GM19240 (cell line): ENCODE results near the gene CTLA4.
"Not testable (repeated sequence)": the region's sequence is repeated elsewhere in the genome, so short reads cannot be mapped to it uniquely, and the experiment has no call there.

Source experiments
- DNase-seq: peaks from one replicate; pipeline ENCODE4 v3.0.0; 2011; ENCODE audit warnings: low spot score; ENCODE audit not compliant: insufficient read length

Gene CTLA4

DNA sequence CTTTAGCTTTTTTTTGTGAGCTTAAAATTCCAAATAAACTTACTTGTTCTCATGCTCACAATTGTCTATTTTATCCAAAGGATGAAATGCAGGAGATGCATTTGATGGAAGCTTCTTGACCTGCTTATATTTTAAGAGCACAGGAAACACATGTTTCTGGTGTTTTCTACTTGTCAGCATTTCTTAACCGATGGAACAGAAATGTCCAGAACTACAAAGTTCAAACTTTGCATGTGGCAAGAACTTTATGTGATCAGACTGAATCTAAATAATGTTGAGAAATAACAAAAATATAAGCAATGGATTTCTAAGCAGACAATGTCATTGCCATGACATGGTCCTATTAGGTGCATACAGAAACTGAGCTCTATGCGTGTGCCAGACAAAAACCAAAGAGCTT is 9.9 kb upstream of the CTLA4 start:
- no peak for DNase-seq

GRCh38 chr2:203858176-203858575 is 9.4 kb upstream of the CTLA4 start:
- no peak for DNase-seq

DNA sequence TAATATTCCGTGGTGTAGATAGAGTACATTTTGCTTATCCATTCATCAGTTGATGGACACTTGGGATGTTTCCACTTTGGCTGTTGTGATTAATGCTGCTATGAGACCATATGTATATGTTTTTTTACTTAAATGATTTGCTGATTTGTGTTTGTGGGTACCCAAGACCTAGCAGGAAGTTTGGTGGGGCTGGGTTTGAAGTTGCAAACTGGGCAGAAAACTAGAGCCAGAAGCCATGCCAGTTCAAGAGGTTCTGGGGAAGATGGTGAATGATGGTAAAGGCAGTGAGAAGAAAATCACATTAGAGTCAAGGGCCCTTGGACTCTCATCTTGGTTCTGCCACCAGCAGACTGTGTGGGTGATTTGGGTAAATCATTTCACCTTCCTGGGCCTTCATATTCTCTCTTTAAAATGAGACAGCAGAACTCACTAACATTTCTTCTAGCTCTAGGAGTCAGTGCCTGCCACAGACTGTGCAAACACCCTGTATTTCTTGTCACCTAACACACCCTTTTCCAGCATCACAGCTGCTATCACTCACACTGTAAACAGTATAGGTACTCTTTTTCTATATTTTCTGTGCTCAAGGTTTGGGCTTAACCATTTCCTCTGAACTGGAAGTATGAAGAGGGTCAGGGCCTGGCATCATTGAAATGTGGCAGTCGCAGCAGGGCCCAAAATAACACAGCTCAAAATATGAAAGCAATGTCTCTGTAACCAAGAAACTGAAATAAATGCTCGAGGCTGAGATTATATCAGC is 8.4 kb upstream of the CTLA4 start:
- DNase-seq: no peak

DNA sequence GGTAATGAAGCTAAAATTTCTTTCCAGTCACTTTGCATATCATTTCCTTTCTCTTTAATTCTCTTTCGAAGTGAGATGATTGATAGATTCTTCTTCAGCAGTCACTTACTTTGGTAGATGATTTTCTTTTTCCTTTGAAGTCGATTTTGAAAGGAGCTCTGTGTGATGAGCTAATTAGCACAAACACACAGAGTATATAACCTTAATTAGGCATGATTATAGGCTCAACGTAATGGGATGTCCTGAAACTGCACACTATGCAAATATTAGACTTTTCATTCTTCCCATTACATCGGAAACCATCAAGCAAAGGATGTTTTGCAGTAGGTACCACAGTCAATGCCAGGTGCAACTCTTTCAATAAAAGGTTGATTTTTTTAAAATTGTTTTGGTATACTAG is 6.4 kb upstream of the CTLA4 start:
- DNase-seq: no peak

DNA sequence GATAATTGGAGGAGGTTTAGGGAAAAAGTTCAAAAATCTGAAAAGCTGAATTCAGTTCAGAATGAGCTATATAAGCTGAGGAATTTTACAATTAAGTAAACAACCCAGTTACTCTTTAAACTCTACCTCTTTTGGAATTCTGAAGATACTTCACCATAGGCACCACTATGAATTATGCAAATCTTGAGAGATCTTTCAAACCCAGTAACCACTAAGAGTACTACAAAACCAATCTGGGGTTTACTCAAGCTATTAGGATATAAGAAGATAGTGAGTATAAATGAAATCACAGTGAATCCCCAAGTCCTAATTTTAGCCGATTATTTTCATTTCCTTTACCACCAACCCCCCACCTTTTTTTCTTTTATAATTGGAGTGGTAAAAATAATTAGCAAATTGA is 6.0 kb upstream of the CTLA4 start:
- no peak for DNase-seq

- DNase-seq: no peak
Observed at GRCh38 chr2:203869223-203870042, 1.9 kb downstream of the CTLA4 start.

- no peak for DNase-seq
Observed at GRCh38 chr2:203870481-203870880, 2.9 kb downstream of the CTLA4 start.

DNA sequence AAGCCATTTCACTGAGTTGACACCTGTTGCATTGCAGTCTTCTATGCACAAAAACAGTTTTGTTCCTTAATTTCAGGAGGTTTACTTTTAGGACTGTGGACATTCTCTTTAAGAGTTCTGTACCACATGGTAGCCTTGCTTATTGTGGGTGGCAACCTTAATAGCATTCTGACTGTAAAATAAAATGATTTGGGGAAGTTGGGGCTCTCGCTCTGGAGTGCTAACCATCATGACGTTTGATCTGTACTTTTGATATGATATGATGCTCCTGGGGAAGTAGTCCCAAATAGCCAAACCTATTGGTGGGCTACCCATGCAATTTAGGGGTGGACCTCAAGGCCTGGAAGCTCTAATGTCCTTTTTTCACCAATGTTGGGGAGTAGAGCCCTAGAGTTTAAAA is 3.4 kb downstream of the CTLA4 start:
- DNase-seq: no peak

GRCh38 chr2:203871371-203871983 is 3.9 kb downstream of the CTLA4 start:
- peak; percentile 43 for DNase-seq

DNA sequence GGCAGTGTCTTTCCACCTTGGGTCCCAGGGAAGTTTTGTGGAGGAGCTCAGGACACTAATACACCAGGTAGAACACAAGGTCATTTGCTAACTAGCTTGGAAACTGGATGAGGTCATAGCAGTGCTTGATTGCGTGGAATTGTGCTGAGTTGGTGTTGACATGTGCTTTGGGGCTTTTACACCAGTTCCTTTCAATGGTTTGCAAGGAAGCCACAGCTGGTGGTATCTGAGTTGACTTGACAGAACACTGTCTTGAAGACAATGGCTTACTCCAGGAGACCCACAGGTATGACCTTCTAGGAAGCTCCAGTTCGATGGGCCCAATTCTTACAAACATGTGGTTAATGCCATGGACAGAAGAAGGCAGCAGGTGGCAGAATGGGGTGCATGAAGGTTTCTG is 5.9 kb downstream of the CTLA4 start:
- DNase-seq: no peak

GRCh38 chr2:203873921-203874631 is 6.5 kb downstream of the CTLA4 start:
- no peak for DNase-seq

DNA sequence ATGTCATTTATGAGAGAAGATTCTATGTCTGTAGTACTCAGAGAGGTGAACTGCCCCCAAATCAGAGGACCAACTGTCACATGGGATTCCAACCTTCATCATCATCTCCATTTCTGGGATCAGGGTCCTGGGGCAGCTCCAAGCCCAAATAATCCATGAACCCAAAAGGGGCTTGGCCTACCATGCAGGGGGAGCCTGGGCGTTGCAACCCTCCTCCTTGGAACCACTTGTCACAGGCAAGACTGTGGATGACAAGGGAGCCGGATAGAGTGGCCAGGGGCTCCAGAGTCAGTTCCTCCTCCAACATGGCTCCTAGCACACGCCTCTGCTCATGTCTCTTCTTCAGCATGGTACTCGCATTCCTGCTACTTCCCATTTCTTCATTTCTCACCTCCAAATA is 7.9 kb downstream of the CTLA4 start:
- no peak for DNase-seq

GRCh38 chr2:203876328-203876727 is 8.8 kb downstream of the CTLA4 start:
- no peak for DNase-seq

DNA sequence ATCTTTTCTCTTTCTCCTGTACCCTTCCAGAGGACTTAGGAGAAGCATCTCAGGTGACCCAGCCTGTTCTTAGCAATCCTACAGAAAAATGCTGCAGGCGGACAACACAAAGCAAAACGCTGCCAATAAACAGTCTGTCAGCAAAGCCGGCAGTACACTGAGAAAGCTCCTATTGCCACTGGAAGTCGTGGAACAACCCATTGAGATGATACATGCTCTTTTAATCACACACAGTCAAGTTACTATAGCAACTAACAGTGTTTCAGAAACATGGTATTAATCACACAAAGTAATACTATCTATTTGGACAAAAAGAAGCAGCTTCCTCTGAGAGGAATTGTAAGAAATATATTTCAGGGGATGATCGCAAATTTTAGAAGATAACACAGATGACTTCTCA is 10.5 kb downstream of the CTLA4 start:
- DNase-seq: no peak

- no peak for DNase-seq
Observed at GRCh38 chr2:203880557-203881125, 13.1 kb downstream of the CTLA4 start.

- DNase-seq: not testable (repeated sequence)
Observed at GRCh38 chr2:203881185-203881584, 13.6 kb downstream of the CTLA4 start.

DNA sequence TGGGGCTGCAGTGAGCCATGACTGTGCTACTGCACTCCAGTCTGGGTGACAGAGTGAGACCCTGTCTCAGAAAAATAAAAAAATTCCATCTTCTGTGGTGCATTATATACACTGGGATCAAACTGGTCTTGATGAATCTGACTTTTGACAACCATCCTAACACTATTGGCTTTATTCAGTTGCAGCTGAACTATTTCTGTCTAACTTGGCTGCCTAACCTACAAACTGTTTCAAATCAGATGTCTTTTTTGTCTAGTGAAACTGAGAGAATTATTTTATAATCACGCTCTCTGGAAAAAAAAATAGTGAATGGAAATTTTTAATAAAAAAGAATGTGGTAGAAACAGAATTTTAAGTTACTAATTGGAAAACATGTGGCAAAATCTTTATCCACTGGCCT is 15.0 kb downstream of the CTLA4 start:
- DNase-seq: no peak

DNA sequence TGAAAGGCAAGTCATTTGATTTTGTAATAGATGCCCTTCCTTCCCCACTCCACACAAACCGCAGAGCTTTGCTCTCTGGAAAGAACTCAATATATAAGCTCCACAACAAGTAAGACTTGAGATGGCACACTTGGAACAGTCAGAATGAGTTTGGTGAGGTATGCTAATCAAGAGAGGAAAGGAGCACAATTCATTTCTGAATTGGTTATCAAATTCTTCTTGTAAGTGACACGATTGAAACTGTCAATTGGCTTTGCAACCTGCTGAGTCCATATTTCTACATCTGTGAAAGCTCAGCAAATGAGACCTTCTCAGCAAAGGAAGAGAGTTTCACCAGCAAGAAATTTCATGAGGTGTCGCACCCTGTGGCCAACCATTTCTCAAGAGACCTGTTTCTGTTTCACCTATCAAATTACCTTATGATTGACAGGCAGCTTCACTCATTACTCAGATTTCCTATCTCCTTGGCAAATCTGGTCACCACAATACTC is 19.1 kb downstream of the CTLA4 start:
- DNase-seq: no peak

- DNase-seq: no peak
Observed at GRCh38 chr2:203887677-203888076, 20.1 kb downstream of the CTLA4 start.

DNA sequence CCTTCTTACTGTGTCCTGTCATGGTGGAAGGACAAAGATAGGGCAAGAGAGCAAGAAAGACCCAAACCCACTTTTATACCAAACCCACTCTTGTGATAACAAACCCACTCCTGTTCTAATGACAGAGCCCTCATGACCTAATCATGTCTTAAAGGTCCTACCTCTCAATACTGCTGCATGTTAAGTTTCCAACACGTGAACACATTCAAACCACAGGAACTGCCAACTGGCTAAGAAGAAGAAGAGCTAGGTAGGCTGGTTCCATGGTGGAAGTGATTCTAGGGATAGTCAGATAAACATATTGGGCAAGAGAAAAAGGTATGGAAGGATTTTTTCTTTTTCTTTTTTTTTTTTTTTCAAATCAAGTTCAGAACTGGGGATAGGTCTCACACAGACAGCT is 22.0 kb downstream of the CTLA4 start:
- DNase-seq: no peak

DNA sequence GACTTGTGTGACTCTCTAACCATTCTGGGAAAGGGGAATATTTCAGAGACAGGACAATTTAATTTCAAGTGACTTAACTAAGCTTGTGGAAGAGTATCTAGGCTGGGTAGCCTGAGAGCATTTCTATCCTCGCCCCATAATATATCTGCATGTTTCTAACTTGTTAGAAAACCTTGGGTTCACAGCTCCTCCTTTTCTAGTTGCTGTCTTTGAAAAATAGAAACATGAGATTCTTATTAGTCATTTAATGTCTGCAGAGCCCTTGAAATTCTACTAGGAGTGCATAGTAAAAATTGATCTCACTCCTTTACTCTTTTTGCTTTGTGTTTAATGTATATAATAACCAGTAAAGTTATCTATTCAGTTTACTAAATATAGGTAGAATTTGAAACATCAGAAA is 22.4 kb downstream of the CTLA4 start:
- no peak for DNase-seq
